HG03469 (cell line): ENCODE measurements around the gene STX8.
"Not testable (repeated sequence)": the region's sequence is repeated elsewhere in the genome, so short reads cannot be mapped to it uniquely, and the experiment has no call there.

Experiments
- ATAC-seq: cut with Tn5 transposase; IDR thresholded peaks from one replicate; pipeline ENCODE4 v1.9.1; 2021; ENCODE audit warnings: mild to moderate bottlenecking, moderate library complexity, moderate number of reproducible peaks; ENCODE audit not compliant: unreplicated experiment

The STX8 gene

GRCh38 chr17:9575381-9576101 is at the start of gene STX8:
Gene STX8 (minus strand): TSS chr17:9575820. CDS start chr17:9575808, 12 bp downstream.
- peak; percentile 53 for ATAC-seq

- no peak for ATAC-seq
Measured at GRCh38 chr17:9622961-9623360, 47.3 kb upstream of the STX8 start.

- ATAC-seq, result no peak
Measured at GRCh38 chr17:9615486-9615885, 39.9 kb upstream of the STX8 start.

- no peak for ATAC-seq
Measured at GRCh38 chr17:9612006-9612405, 36.4 kb upstream of the STX8 start.

GRCh38 chr17:9611557-9611956 is 35.9 kb upstream of the STX8 start:
- no peak for ATAC-seq

- ATAC-seq, result not testable (repeated sequence)
Measured at GRCh38 chr17:9607058-9607457, 31.4 kb upstream of the STX8 start.

GRCh38 chr17:9606453-9606852 is 30.8 kb upstream of the STX8 start:
- no peak for ATAC-seq

- ATAC-seq, result not testable (repeated sequence)
Measured at GRCh38 chr17:9604583-9604982, 29.0 kb upstream of the STX8 start.

GRCh38 chr17:9598661-9599060 is 23.0 kb upstream of the STX8 start:
- no peak for ATAC-seq

GRCh38 chr17:9597638-9598037 is 22.0 kb upstream of the STX8 start:
- not testable (repeated sequence) for ATAC-seq

- ATAC-seq, result no peak
Measured at GRCh38 chr17:9594065-9594464, 18.4 kb upstream of the STX8 start.

- ATAC-seq, result no peak
Measured at GRCh38 chr17:9587969-9588656, 12.5 kb upstream of the STX8 start.

GRCh38 chr17:9577373-9577709 is 1.7 kb upstream of the STX8 start:
- no peak for ATAC-seq

GRCh38 chr17:9576521-9577372 is 1.1 kb upstream of the STX8 start, which contains the start of gene CFAP52:
Gene CFAP52 (plus strand): TSS chr17:9576642. CDS start chr17:9576696, 54 bp downstream.
- no peak for ATAC-seq

- ATAC-seq, result no peak
Measured at GRCh38 chr17:9571201-9571600, 4.4 kb downstream of the STX8 start.

GRCh38 chr17:9568957-9569588 is 6.5 kb downstream of the STX8 start:
- ATAC-seq, result no peak

- no peak for ATAC-seq
Measured at GRCh38 chr17:9568004-9568403, 7.6 kb downstream of the STX8 start.

GRCh38 chr17:9566739-9567138 is 8.9 kb downstream of the STX8 start:
- not testable (repeated sequence) for ATAC-seq

- no peak for ATAC-seq
Measured at GRCh38 chr17:9566067-9566466, 9.6 kb downstream of the STX8 start.

- no peak for ATAC-seq
Measured at GRCh38 chr17:9564104-9564503, 11.5 kb downstream of the STX8 start.

- ATAC-seq, result no peak
Measured at GRCh38 chr17:9557857-9558256, 17.8 kb downstream of the STX8 start.
